Mesenchymal stem cell (in vitro differentiated cells and primary cell): ENCODE data around the gene TUSC1. TPM values are rescaled to one million over a fixed set of nuclear protein-coding genes. Genes with fewer than 3 reads are reported as not detected.

Experiments
- DNase-seq: peaks from one replicate; pipeline ENCODE4 v3.0.0-alpha.2; 2013
- H2AFZ ChIP-seq: one replicate; pipeline ENCODE4 v1.6.1; 2013; ENCODE audit warnings: low read depth, mild to moderate bottlenecking, control low read depth, inconsistent platforms, low read length, moderate library complexity
- H2AK5ac ChIP-seq: 2 replicates; pipeline ENCODE4 v1.6.1; 2013; ENCODE audit warnings: low read length, moderate library complexity, mild to moderate bottlenecking, inconsistent platforms; ENCODE audit not compliant: severe bottlenecking
- H2BK120ac ChIP-seq: one replicate; pipeline ENCODE4 v1.6.1; 2013; ENCODE audit warnings: low read depth, mild to moderate bottlenecking, inconsistent platforms, low read length, moderate library complexity
- H2BK12ac ChIP-seq, 2 experiments: one replicate each; pipeline ENCODE4 v1.6.1; 2013; ENCODE audit warnings: inconsistent platforms in 2 of 2, low read length in 2 of 2, mild to moderate bottlenecking in 2 of 2, moderate library complexity in 2 of 2, control low read depth in 1 of 2
- H2BK15ac ChIP-seq: one replicate; pipeline ENCODE4 v1.6.1; 2013; ENCODE audit warnings: mild to moderate bottlenecking, low read depth, inconsistent platforms; ENCODE audit not compliant: poor library complexity, severe bottlenecking
- H2BK5ac ChIP-seq: 2 replicates; pipeline ENCODE4 v1.6.1; 2013; ENCODE audit warnings: low read depth, mild to moderate bottlenecking, low read length, control low read depth, inconsistent platforms; ENCODE audit not compliant: poor library complexity, severe bottlenecking
- H3K14ac ChIP-seq, 2 experiments: one replicate each; pipeline ENCODE4 v1.6.1; 2013; ENCODE audit warnings: inconsistent platforms in 2 of 2, low read length in 2 of 2, control low read depth in 1 of 2, mild to moderate bottlenecking in 1 of 2, moderate library complexity in 1 of 2
- H3K18ac ChIP-seq, 2 experiments: one replicate each; pipeline ENCODE4 v1.6.1; 2013; ENCODE audit warnings: inconsistent platforms in 2 of 2, low read length in 2 of 2, control low read depth in 1 of 2, low read depth in 1 of 2, mild to moderate bottlenecking in 1 of 2
- H3K23ac ChIP-seq, 2 experiments: one replicate each; pipeline ENCODE4 v1.6.1; 2013; ENCODE audit warnings: inconsistent platforms in 2 of 2, low read length in 2 of 2, mild to moderate bottlenecking in 2 of 2, moderate library complexity in 2 of 2, control low read depth in 1 of 2
- H3K27ac ChIP-seq: 2 replicates; pipeline ENCODE4 v1.5.1; 2013; ENCODE audit warnings: mild to moderate bottlenecking, moderate library complexity, low read length, control low read depth, inconsistent platforms; ENCODE audit not compliant: poor library complexity, severe bottlenecking
- H3K27me3 ChIP-seq, 2 experiments: 2 replicates each; pipeline versions ENCODE4 v1.6.1 to v1.7.0; 2013; ENCODE audit warnings: low read length in 2 of 2, mild to moderate bottlenecking in 2 of 2, moderate library complexity in 2 of 2, control low read depth in 1 of 2, inconsistent platforms in 1 of 2; ENCODE audit not compliant: control insufficient read depth in 1 of 2, insufficient read depth in 1 of 2
- H3K36me3 ChIP-seq, 2 experiments: 2 replicates each; pipeline versions ENCODE4 v1.6.1 to v1.7.0; 2013; ENCODE audit warnings: low read length in 2 of 2, control low read depth in 1 of 2, inconsistent platforms in 1 of 2, low read depth in 1 of 2, mild to moderate bottlenecking in 1 of 2; ENCODE audit not compliant: insufficient read depth in 2 of 2, control insufficient read depth in 1 of 2
- H3K4ac ChIP-seq, 2 experiments: one replicate each; pipeline ENCODE4 v1.6.1; 2013; ENCODE audit warnings: inconsistent platforms in 2 of 2, low read length in 2 of 2, mild to moderate bottlenecking in 2 of 2, moderate library complexity in 2 of 2, control low read depth in 1 of 2, low read depth in 1 of 2
- H3K4me1 ChIP-seq: 2 replicates; pipeline ENCODE4 v1.6.1; 2013; ENCODE audit warnings: low read depth, low read length, control low read depth; ENCODE audit not compliant: control insufficient read depth, insufficient read depth
- H3K4me2 ChIP-seq: 2 replicates; pipeline ENCODE4 v1.6.1; 2013; ENCODE audit warnings: low read length, mild to moderate bottlenecking, inconsistent platforms; ENCODE audit not compliant: poor library complexity, severe bottlenecking
- H3K4me3 ChIP-seq, 2 experiments: 2 replicates each; pipeline versions ENCODE4 v1.5.1 to v1.7.0; 2013; ENCODE audit warnings: low read length in 2 of 2, mild to moderate bottlenecking in 2 of 2, control low read depth in 1 of 2, low read depth in 1 of 2; ENCODE audit not compliant: insufficient read depth in 1 of 2
- H3K79me1 ChIP-seq: replicated peaks from 2 replicates; pipeline ENCODE4 v1.6.1; 2013; ENCODE audit warnings: mild to moderate bottlenecking, control low read depth, low read length, inconsistent platforms; ENCODE audit not compliant: poor library complexity, severe bottlenecking
- H3K9ac ChIP-seq: 2 replicates; pipeline ENCODE4 v1.7.0; 2013; ENCODE audit warnings: mild to moderate bottlenecking, low read length, moderate library complexity
- H3K9me3 ChIP-seq: 2 replicates; pipeline ENCODE4 v1.7.0; 2013; ENCODE audit warnings: mild to moderate bottlenecking, low read length; ENCODE audit not compliant: control insufficient read depth
- H4K8ac ChIP-seq: one replicate; pipeline ENCODE4 v1.6.1; 2013; ENCODE audit warnings: inconsistent platforms, mild to moderate bottlenecking, low read length, moderate library complexity
- H4K91ac ChIP-seq: one replicate; pipeline ENCODE4 v1.6.1; 2013; ENCODE audit warnings: mild to moderate bottlenecking, low read length, inconsistent platforms
- WGBS: methylation state at CpG from one replicate; pipeline ENCODE4 v1.1.7; 2013; ENCODE audit warnings: mixed read lengths; 5-methylcytosine and 5-hydroxymethylcytosine counted together
- polyA plus RNA-seq, 2 experiments: library from polyadenylated mRNA; stranded (reverse); fragments of 200-250 nt; gene quantifications; one replicate each; pipeline ENCODE4 v1.2.3, GENCODE V29; 2013

TUSC1 gene
- polyA plus RNA-seq (2013, experiment 1 of 2): 10.4 TPM
- polyA plus RNA-seq (2013, experiment 2 of 2): 10.1 TPM

- under 1% methylated on average over 52 of the region's 57 CpGs for WGBS
- peak within 1 kb of the TSS in 1 of 2 experiments; percentile 86 for H2BK12ac ChIP-seq
These were observed at the start of gene TUSC1 for GRCh38 chr9:25678147-25678666. Gene TUSC1, minus strand, starts transcription at chr9:25678444. Its CDS starts 132 bp downstream, at chr9:25678312.

GRCh38 chr9:25726871-25727410, 48.7 kb upstream of the TUSC1 start:
- no peak overlapping the region for H2BK12ac ChIP-seq

More at GRCh38 chr9:25678147-25678666, at the start of gene TUSC1:
- H3K4ac ChIP-seq: peak within 1 kb of the TSS; percentile 96 to 99
- H3K18ac ChIP-seq: peak within 1 kb of the TSS; percentile 95 to 98
- H2AFZ ChIP-seq: peak within 1 kb of the TSS; percentile 96
- no peaks in the 10 kb centered on the region for H3K36me3 ChIP-seq
- no peaks in the 10 kb centered on the region for H3K9me3 ChIP-seq
- peak within 1 kb of the TSS; percentile 98 for H2BK5ac ChIP-seq
- peak within 1 kb of the TSS; percentile 94 for H4K91ac ChIP-seq
- DNase-seq: peak; percentile 80
- peak within 1 kb of the TSS; percentile 55 for H2BK15ac ChIP-seq
- H3K9ac ChIP-seq: peak within 1 kb of the TSS; percentile 97
- peak within 1 kb of the TSS; percentile 84 for H2AK5ac ChIP-seq
- peak within 1 kb of the TSS; percentile 54 for H2BK120ac ChIP-seq
- H3K4me1 ChIP-seq: peaks cover 4% of the 10 kb centered on the region
- peak within 1 kb of the TSS in 1 of 2 experiments; percentile 99 for H3K23ac ChIP-seq
- H3K27me3 ChIP-seq: no peaks in the 10 kb centered on the region
- peak within 1 kb of the TSS; percentile 95 for H4K8ac ChIP-seq
- H3K4me3 ChIP-seq: peak within 1 kb of the TSS; percentile 71 to 81
- no peaks in the 10 kb centered on the region for H3K79me1 ChIP-seq
- peak within 1 kb of the TSS in 1 of 2 experiments; percentile 98 for H3K14ac ChIP-seq
- peak within 1 kb of the TSS; percentile 84 for H3K27ac ChIP-seq
- H3K4me2 ChIP-seq: peak within 1 kb of the TSS; percentile 73

GRCh38 chr9:25724424-25724823, 46.2 kb upstream of the TUSC1 start:
- Histone ChIP-seq H2BK5ac (no peak overlapping the region), H3K4me3 (peak overlapping the region in 1 of 2 experiments; percentile 52), H4K91ac (no peak overlapping the region), H3K23ac (no peak overlapping the region), H3K14ac (no peak overlapping the region), H2BK15ac (no peak overlapping the region), H3K4me1 (peaks cover 2% of the 10 kb centered on the region), H2AFZ (no peak overlapping the region), H3K9me3 (no peaks in the 10 kb centered on the region), H3K27me3 (no peaks in the 10 kb centered on the region), H3K9ac (peak overlapping the region; percentile 49), H3K36me3 (no peaks in the 10 kb centered on the region), H2BK12ac (no peak overlapping the region), H2BK120ac (no peak overlapping the region), H4K8ac (no peak overlapping the region), H3K79me1 (no peaks in the 10 kb centered on the region), H2AK5ac (no peak overlapping the region), H3K4me2 (no peak overlapping the region), H3K4ac (no peak overlapping the region), H3K18ac (no peak overlapping the region), H3K27ac (no peak overlapping the region)
- 100% methylated on average over 1 of the region's 3 CpGs for WGBS
- DNase-seq: peak; percentile 23

More at GRCh38 chr9:25726871-25727410, 48.7 kb upstream of the TUSC1 start:
- no peak for DNase-seq
- Histone ChIP-seq H4K91ac (no peak overlapping the region), H3K23ac (no peak overlapping the region), H3K79me1 (no peaks in the 10 kb centered on the region), H3K14ac (no peak overlapping the region), H3K4me1 (peaks cover 2% of the 10 kb centered on the region), H3K27me3 (no peaks in the 10 kb centered on the region), H2BK15ac (no peak overlapping the region), H2BK5ac (no peak overlapping the region), H3K18ac (no peak overlapping the region), H3K4me3 (no peak overlapping the region), H3K9me3 (no peaks in the 10 kb centered on the region), H3K4me2 (no peak overlapping the region), H2BK120ac (no peak overlapping the region), H2AK5ac (no peak overlapping the region), H3K36me3 (no peaks in the 10 kb centered on the region), H3K4ac (no peak overlapping the region), H3K9ac (no peak overlapping the region), H3K27ac (no peak overlapping the region), H2AFZ (no peak overlapping the region), H4K8ac (no peak overlapping the region)
- WGBS: 60% methylated on average over 2 of the region's 2 CpGs

- 56% methylated on average over 4 of the region's 6 CpGs for WGBS
These were observed 38.1 kb upstream of the TUSC1 start for GRCh38 chr9:25716220-25716872.

More at GRCh38 chr9:25716220-25716872, 38.1 kb upstream of the TUSC1 start:
- Histone ChIP-seq H3K4me2 (no peak overlapping the region), H3K27me3 (no peaks in the 10 kb centered on the region), H3K4me3 (no peak overlapping the region), H2BK12ac (no peak overlapping the region), H3K79me1 (no peaks in the 10 kb centered on the region), H3K4ac (no peak overlapping the region), H4K91ac (no peak overlapping the region), H2BK15ac (no peak overlapping the region), H3K27ac (no peak overlapping the region), H3K9ac (no peak overlapping the region), H3K18ac (no peak overlapping the region), H2BK120ac (no peak overlapping the region), H3K4me1 (no peaks in the 10 kb centered on the region), H3K9me3 (no peaks in the 10 kb centered on the region), H4K8ac (no peak overlapping the region), H3K23ac (no peak overlapping the region), H2BK5ac (no peak overlapping the region), H2AK5ac (no peak overlapping the region), H3K14ac (no peak overlapping the region), H3K36me3 (no peaks in the 10 kb centered on the region), H2AFZ (peak overlapping the region; percentile 18)
- peak; percentile 73 for DNase-seq
